ENCODE measurements around the gene OMP.

Gene OMP

GRCh38 chr11:77069336-77069968 lies 33.2 kb upstream of the OMP start:
- DNase-seq (ENCODE audit: low read depth) = no peak

GRCh38 chr11:77069969-77070582 lies 32.6 kb upstream of the OMP start:
- no peak for DNase-seq (ENCODE audit: low read depth)

GRCh38 chr11:77071077-77071476 lies 31.6 kb upstream of the OMP start:
- no peak for DNase-seq (ENCODE audit: low read depth)

- DNase-seq (ENCODE audit: low read depth) = no peak
Observed at GRCh38 chr11:77071671-77072605, 30.7 kb upstream of the OMP start.

- no peak for DNase-seq (ENCODE audit: low read depth)
Observed at GRCh38 chr11:77072851-77073327, 29.8 kb upstream of the OMP start.

GRCh38 chr11:77073328-77074001 lies 29.2 kb upstream of the OMP start:
- DNase-seq (ENCODE audit: low read depth) = peak; percentile 78

GRCh38 chr11:77074205-77074604 lies 28.4 kb upstream of the OMP start:
- DNase-seq (ENCODE audit: low read depth) = no peak

- no peak for DNase-seq (ENCODE audit: low read depth)
Observed at GRCh38 chr11:77074626-77075221, 27.9 kb upstream of the OMP start.

- DNase-seq (ENCODE audit: low read depth) = no peak
Observed at GRCh38 chr11:77075425-77075905, 27.2 kb upstream of the OMP start.

- no peak for DNase-seq (ENCODE audit: low read depth)
Observed at GRCh38 chr11:77079666-77080065, 23.0 kb upstream of the OMP start.

GRCh38 chr11:77080643-77081210 lies 21.9 kb upstream of the OMP start:
- no peak for DNase-seq (ENCODE audit: low read depth)

- DNase-seq (ENCODE audit: low read depth) = no peak
Observed at GRCh38 chr11:77081381-77081851, 21.2 kb upstream of the OMP start.

- DNase-seq (ENCODE audit: low read depth) = no peak
Observed at GRCh38 chr11:77081976-77082836, 20.4 kb upstream of the OMP start.

GRCh38 chr11:77082838-77083565 lies 19.6 kb upstream of the OMP start:
- no peak for DNase-seq (ENCODE audit: low read depth)

GRCh38 chr11:77083566-77084245 lies 18.9 kb upstream of the OMP start:
- no peak for DNase-seq (ENCODE audit: low read depth)

GRCh38 chr11:77084581-77085191 lies 18.0 kb upstream of the OMP start:
- no peak for DNase-seq (ENCODE audit: low read depth)

- DNase-seq (ENCODE audit: low read depth) = no peak
Observed at GRCh38 chr11:77085652-77086051, 17.0 kb upstream of the OMP start.

Data from HS-27A (cell line).